ENCODE data around the gene C2CD2.

The C2CD2 gene

GRCh38 chr21:41836166-41837015, 117.4 kb downstream of the C2CD2 start:
- DNase-seq, result no peak

GRCh38 chr21:41835711-41836154, 118.1 kb downstream of the C2CD2 start:
- DNase-seq, result no peak
